Sigmoid colon (tissue), 7 donors: ENCODE results near the gene EML6. TPM values are rescaled to one million over a fixed set of nuclear protein-coding genes. Genes with fewer than 3 reads are reported as not detected.
"Not testable (repeated sequence)": the region's sequence is repeated elsewhere in the genome, so short reads cannot be mapped to it uniquely, and the experiment has no call there.

Source experiments
- DNase-seq: peaks from one replicate; pipeline ENCODE4 v3.0.0-alpha.2; 2019
- H3K27ac ChIP-seq, 4 donors: fragments of 200-600 bp; sonication (generic); one replicate each; pipeline ENCODE4 v1.5.1; 2016 to 2019; ENCODE audit warnings: mild to moderate bottlenecking in 1 of 4
- H3K27me3 ChIP-seq, 3 donors: fragments of 200-600 bp; sonication (generic); one replicate each; pipeline ENCODE4 v1.5.1; 2019; ENCODE audit warnings: mild to moderate bottlenecking in 1 of 3
- H3K36me3 ChIP-seq, 4 donors: fragments of 200-600 bp; sonication (generic); one replicate each; pipeline ENCODE4 v1.5.1; 2016 to 2019
- H3K4me1 ChIP-seq, 4 donors: fragments of 200-600 bp; sonication (generic); one replicate each; pipeline ENCODE4 v1.5.1; 2017 to 2019
- H3K4me3 ChIP-seq, 4 donors: fragments of 200-600 bp; sonication (generic); one replicate each; pipeline ENCODE4 v1.5.1; 2017 to 2019; ENCODE audit warnings: mild to moderate bottlenecking in 2 of 4, moderate library complexity in 1 of 4
- H3K9me3 ChIP-seq, 4 donors: fragments of 200-600 bp in 3 of 4; sonication (generic) in 3 of 4; one replicate each; pipeline versions ENCODE4 v1.5.1 to v1.6.1; 2013 to 2019
- CTCF ChIP-seq, 4 experiments: fragments of 450-650 bp in 3 of 4; fragments of 200-600 bp in 1 of 4; IDR thresholded peaks; one replicate each; pipeline ENCODE4 v1.5.1; 2016 to 2019; ENCODE audit warnings: antibody characterized with exemption in 4 of 4, mild to moderate bottlenecking in 3 of 4, moderate library complexity in 2 of 4
- EP300 ChIP-seq, 4 donors: sonication (generic); formaldehyde crosslinking; IDR thresholded peaks; one replicate each; pipeline ENCODE4 v1.6.1; 2017; ENCODE audit warnings: antibody characterized with exemption in 4 of 4
- POLR2A ChIP-seq, 2 donors: fragments of 450-650 bp; IDR thresholded peaks; one replicate each; pipeline ENCODE4 v1.6.1; 2016; ENCODE audit warnings: antibody characterized with exemption in 2 of 2, mild to moderate bottlenecking in 2 of 2, moderate library complexity in 2 of 2
- POLR2AphosphoS5 ChIP-seq, 4 donors: sonication (generic); formaldehyde crosslinking; IDR thresholded peaks; one replicate each; pipeline ENCODE4 v1.6.1; 2017; ENCODE audit warnings: antibody characterized with exemption in 4 of 4
- WGBS, 2 donors: extraction: QIAGEN DNeasy Blood & Tissue Kit; methylation state at CpG; one replicate each; pipeline ENCODE4 v1.1.7; 2013; 5-methylcytosine and 5-hydroxymethylcytosine counted together
- intact Hi-C: fragments of 100-400 bp; cut with DNase I; formaldehyde crosslinking; loops from one replicate; pipeline ENCODE4 v1.15.1; 2023
- polyA plus RNA-seq, 3 donors: library from polyadenylated mRNA; stranded (reverse); fragments of 200-250 nt; gene quantifications; one replicate each; pipeline ENCODE4 v1.2.3, GENCODE V29; 2013
- total RNA-seq, 4 donors: library from RNA; depleted of rRNA; stranded (reverse); fragments of >200 nt; gene quantifications; one replicate each; pipeline ENCODE4 v1.1.0, GENCODE V29; 2016
- donor health status: healthy with polysubstance abuse.
- donor health status: Bipolar disorder and iron deficiency.
- donor health status: healthy.

EML6 gene
- total and polyA plus RNA-seq, 7 donors = 0.46 to 2.2 (median 1.2) TPM

GRCh38 chr2:54687595-54688152 lies 35.8 kb upstream of the EML6 start:
- H3K4me3 ChIP-seq = no peak overlapping the region
- H3K36me3 ChIP-seq = no peaks in the 10 kb centered on the region
- H3K27me3 ChIP-seq = no peaks in the 10 kb centered on the region
- 79 to 86% methylated on average over 4 of the region's 4 CpGs for WGBS, 2 donors
- DNase-seq = no peak
- no peaks in the 10 kb centered on the region for H3K9me3 ChIP-seq
- intact Hi-C loops = no loop called here
- no peaks in the 10 kb centered on the region for H3K4me1 ChIP-seq
- H3K27ac ChIP-seq = no peak overlapping the region
- TF ChIP-seq POLR2A (IDR thresholded peaks at IDR 0.05) (no peak), POLR2AphosphoS5 (IDR thresholded peaks at IDR 0.05) (no peak), EP300 (IDR thresholded peaks at IDR 0.05) (no peak), CTCF (IDR thresholded peaks at IDR 0.05) (no peak)

- Histone ChIP-seq H3K27ac (no peak overlapping the region), H3K9me3 (no peaks in the 10 kb centered on the region), H3K4me1 (no peaks in the 10 kb centered on the region), H3K4me3 (no peak overlapping the region), H3K27me3 (no peaks in the 10 kb centered on the region), H3K36me3 (no peaks in the 10 kb centered on the region)
- WGBS, 2 donors = 35 to 64% methylated on average over 8 of the region's 8 CpGs
- intact Hi-C loops = no loop called here
- TF ChIP-seq POLR2A (IDR thresholded peaks at IDR 0.05) (no peak), POLR2AphosphoS5 (IDR thresholded peaks at IDR 0.05) (no peak), EP300 (IDR thresholded peaks at IDR 0.05) (no peak), CTCF (IDR thresholded peaks at IDR 0.05) (no peak)
- DNase-seq = no peak
Observed at GRCh38 chr2:54691445-54692135, 31.9 kb upstream of the EML6 start.

GRCh38 chr2:54692556-54692955 lies 30.9 kb upstream of the EML6 start:
- Histone ChIP-seq H3K4me3 (no peak overlapping the region), H3K36me3 (no peaks in the 10 kb centered on the region), H3K27ac (no peak overlapping the region), H3K27me3 (no peaks in the 10 kb centered on the region), H3K9me3 (no peaks in the 10 kb centered on the region), H3K4me1 (no peaks in the 10 kb centered on the region)
- intact Hi-C loops = no loop called here
- TF ChIP-seq EP300 (IDR thresholded peaks at IDR 0.05) (no peak), POLR2A (IDR thresholded peaks at IDR 0.05) (no peak), POLR2AphosphoS5 (IDR thresholded peaks at IDR 0.05) (no peak), CTCF (IDR thresholded peaks at IDR 0.05) (no peak)
- DNase-seq = no peak

- no peaks in the 10 kb centered on the region for H3K9me3 ChIP-seq
- WGBS, 2 donors = 95% methylated on average over 4 of the region's 4 CpGs
- no peak for DNase-seq
- TF ChIP-seq EP300 (IDR thresholded peaks at IDR 0.05) = no peak
- TF ChIP-seq CTCF (IDR thresholded peaks at IDR 0.05) = no peak
- TF ChIP-seq POLR2AphosphoS5 (IDR thresholded peaks at IDR 0.05) = no peak
- no peak for TF ChIP-seq POLR2A (IDR thresholded peaks at IDR 0.05)
- H3K4me1 ChIP-seq = no peaks in the 10 kb centered on the region
- intact Hi-C loops = no loop called here
- no peaks in the 10 kb centered on the region for H3K27me3 ChIP-seq
- H3K4me3 ChIP-seq = no peak overlapping the region
- H3K36me3 ChIP-seq = no peaks in the 10 kb centered on the region
- no peak overlapping the region for H3K27ac ChIP-seq
Observed at GRCh38 chr2:54695378-54695777, 28.1 kb upstream of the EML6 start.

GRCh38 chr2:54697934-54698333 lies 25.5 kb upstream of the EML6 start:
- no peaks in the 10 kb centered on the region for H3K4me1 ChIP-seq
- intact Hi-C loops = no loop called here
- 88 to 89% methylated on average over 1 of the region's 1 CpG for WGBS, 2 donors
- H3K27me3 ChIP-seq = no peaks in the 10 kb centered on the region
- no peaks in the 10 kb centered on the region for H3K9me3 ChIP-seq
- DNase-seq = no peak
- no peaks in the 10 kb centered on the region for H3K36me3 ChIP-seq
- H3K4me3 ChIP-seq = no peak overlapping the region
- no peak overlapping the region for H3K27ac ChIP-seq
- TF ChIP-seq POLR2A (IDR thresholded peaks at IDR 0.05) = no peak
- no peak for TF ChIP-seq POLR2AphosphoS5 (IDR thresholded peaks at IDR 0.05)
- no peak for TF ChIP-seq EP300 (IDR thresholded peaks at IDR 0.05)
- TF ChIP-seq CTCF (IDR thresholded peaks at IDR 0.05) = no peak

GRCh38 chr2:54698926-54699325 lies 24.5 kb upstream of the EML6 start:
- intact Hi-C loops, H3K27me3 ChIP-seq, H3K4me3 ChIP-seq, H3K9me3 ChIP-seq, DNase-seq, H3K36me3 ChIP-seq, H3K4me1 ChIP-seq, H3K27ac ChIP-seq: not testable (repeated sequence)
- WGBS, 2 donors = 94 to 97% methylated on average over 37 of the region's 37 CpGs
